ENCODE results near the gene ICAM3. TPM values are rescaled to one million over a fixed set of nuclear protein-coding genes. Genes with fewer than 3 reads are reported as not detected.

The ICAM3 gene
- polyA plus RNA-seq, 1 of the 3 experiments (the other 2 are of a cell fraction), result 15.6 TPM

GRCh38 chr19:10353793-10354391, 14.5 kb upstream of the ICAM3 start (continued):
- TF ChIP-seq MEF2A (IDR thresholded peaks at IDR 0.05; ENCODE audit: borderline replicate concordance, low read depth), result no peak
- no peak for TF ChIP-seq RAD21 (IDR thresholded peaks at IDR 0.05; ENCODE audit: low read length)

- H2AFZ ChIP-seq (ENCODE audit: low read depth), result no peak overlapping the region
- no peak overlapping the region for H3K27ac ChIP-seq (ENCODE audit: low read depth in 2 of 2, low read length in 1 of 2)
- no peaks in the 10 kb centered on the region for H3K79me2 ChIP-seq (ENCODE audit: insufficient read depth)
- no peaks in the 10 kb centered on the region for H3F3A ChIP-seq (replicated peaks; ENCODE audit: insufficient read depth)
- H3K9ac ChIP-seq, result no peak overlapping the region
- CTCF ChIA-PET, result interaction anchor here (0.5 kb wide), 1 partner anchor 12 kb away, joined by 3 read pairs; no protein-coding TSS in a partner anchor
- H4K20me1 ChIP-seq (ENCODE audit: insufficient read depth), result no peaks in the 10 kb centered on the region
- peaks cover 8 to 10% of the 10 kb centered on the region in 2 experiments for H3K36me3 ChIP-seq (replicated peaks in 1 of 2; ENCODE audit: control insufficient read depth in 1 of 2, insufficient read depth in 2 of 2, low read length in 1 of 2)
- TF ChIP-seq CTCF (IDR thresholded peaks at IDR 0.05) (no peak), USF2 (IDR thresholded peaks at IDR 0.05; ENCODE audit: borderline replicate concordance, low read depth, low read length) (no peak), FOXJ3 (CRISPR knock-in tag; IDR thresholded peaks at IDR 0.05) (no peak), GATA2 (CRISPR knock-in tag; IDR thresholded peaks at IDR 0.05) (no peak), NFIC (IDR thresholded peaks at IDR 0.05; ENCODE audit: borderline replicate concordance) (no peak), EP300 (IDR thresholded peaks at IDR 0.05; ENCODE audit: borderline replicate concordance in 1 of 2, low read depth in 1 of 2, low read length in 1 of 2) (no peak), FOXM1 (IDR thresholded peaks at IDR 0.05; ENCODE audit: low read depth) (no peak), RCOR1 (IDR thresholded peaks at IDR 0.05; ENCODE audit: low read length) (no peak), FOSL2 (IDR thresholded peaks at IDR 0.05; ENCODE audit: borderline replicate concordance, low read depth) (no peak), YY1 (IDR thresholded peaks at IDR 0.05; ENCODE audit: low read depth) (no peak), RFX5 (IDR thresholded peaks at IDR 0.05; ENCODE audit: low read length) (no peak), SMC3 (IDR thresholded peaks at IDR 0.05; ENCODE audit: low read depth, low read length) (no peak), NRF1 (IDR thresholded peaks at IDR 0.05; ENCODE audit: low read depth, low read length) (no peak), SIN3A (IDR thresholded peaks at IDR 0.05; ENCODE audit: borderline replicate concordance, low read depth, low read length) (no peak), MEF2A (IDR thresholded peaks at IDR 0.05; ENCODE audit: borderline replicate concordance, low read depth) (no peak), TAF1 (IDR thresholded peaks at IDR 0.05; ENCODE audit: borderline replicate concordance, low read depth, low read length) (no peak), TCF12 (IDR thresholded peaks at IDR 0.05) (no peak), TEAD4 (IDR thresholded peaks at IDR 0.05; ENCODE audit: borderline replicate concordance, insufficient read depth) (no peak)
- POLR2A ChIA-PET, result no interaction called here
- H3K4me1 ChIP-seq (ENCODE audit: control insufficient read depth in 1 of 2, insufficient read depth in 2 of 2, low read depth in 1 of 2, low read length in 1 of 2), result no peaks in the 10 kb centered on the region
- H3K9me2 ChIP-seq, result no peaks in the 10 kb centered on the region
- 96% methylated on average over 53 of the region's 63 CpGs for WGBS (ENCODE audit: low lambda C conversion rate)
- H3K4me3 ChIP-seq (ENCODE audit: low read depth in 2 of 2, low read length in 1 of 2), result no peak overlapping the region
- no peaks in the 10 kb centered on the region for H3K27me3 ChIP-seq (ENCODE audit: insufficient read depth)
- no peak overlapping the region for H3K4me2 ChIP-seq
- no peaks in the 10 kb centered on the region for H3K9me3 ChIP-seq
- no peak for DNase-seq
These were observed 13.6 kb upstream of the ICAM3 start for GRCh38 chr19:10352764-10353671.
